Renal cortical epithelial cell (primary cell): ENCODE data around the gene MYO18A. TPM values are rescaled to one million over a fixed set of nuclear protein-coding genes. Genes with fewer than 3 reads are reported as not detected.

ENCODE experiments used
- DNase-seq: peaks from one replicate; pipeline ENCODE4 v3.0.0-alpha.2; 2011; ENCODE audit warnings: low read depth
- total RNA-seq: library from RNA; depleted of rRNA; stranded (reverse); fragments of >200 nt; gene quantifications from 2 replicates; pipeline ENCODE4 v1.2.3, GENCODE V29; 2014

The MYO18A gene
- total RNA-seq, 1 donor from 2014 or later = 65.5 TPM

DNA sequence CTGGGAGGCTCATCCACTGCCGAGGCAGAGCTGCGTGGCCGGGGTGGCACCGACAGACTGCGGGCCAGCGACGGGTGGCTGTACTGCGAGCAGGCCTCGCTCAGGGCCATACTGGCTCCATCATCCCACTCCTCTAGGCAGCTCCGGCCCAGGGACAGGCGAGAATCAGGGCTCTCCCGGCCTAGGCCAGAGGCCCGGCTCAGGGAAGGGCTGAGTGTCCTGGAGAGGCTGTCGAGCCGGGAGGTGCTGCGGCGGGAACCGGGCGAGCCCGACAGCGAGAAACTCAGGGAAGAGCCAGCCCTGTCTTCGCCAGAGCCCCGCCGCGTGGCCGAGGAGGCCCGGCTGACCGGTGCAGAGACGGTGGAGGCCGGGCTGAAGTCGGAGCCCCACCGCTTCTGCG lies 99.9 kb downstream of the MYO18A start:
- DNase-seq = no peak

DNA sequence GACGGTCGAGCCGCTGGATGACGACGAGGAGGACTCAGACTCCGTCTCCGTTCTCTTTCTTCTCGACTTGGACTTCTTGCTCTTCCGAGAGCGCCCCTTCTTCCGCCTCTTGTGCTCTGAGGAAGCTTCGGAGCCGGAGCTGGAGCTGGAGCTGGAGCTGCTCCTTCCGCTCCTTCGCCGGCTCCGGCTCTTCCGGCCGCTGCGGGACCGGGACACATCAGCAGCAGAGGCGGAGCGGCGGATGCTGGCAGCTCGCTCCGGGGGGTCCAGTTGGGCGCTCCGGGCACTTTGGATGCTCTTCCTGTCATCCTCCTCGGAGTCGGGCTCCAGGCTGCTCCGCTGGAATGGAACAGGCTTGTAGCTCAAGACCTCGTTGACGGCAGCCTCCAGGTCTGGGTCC lies 100.3 kb downstream of the MYO18A start:
- DNase-seq = no peak

DNA sequence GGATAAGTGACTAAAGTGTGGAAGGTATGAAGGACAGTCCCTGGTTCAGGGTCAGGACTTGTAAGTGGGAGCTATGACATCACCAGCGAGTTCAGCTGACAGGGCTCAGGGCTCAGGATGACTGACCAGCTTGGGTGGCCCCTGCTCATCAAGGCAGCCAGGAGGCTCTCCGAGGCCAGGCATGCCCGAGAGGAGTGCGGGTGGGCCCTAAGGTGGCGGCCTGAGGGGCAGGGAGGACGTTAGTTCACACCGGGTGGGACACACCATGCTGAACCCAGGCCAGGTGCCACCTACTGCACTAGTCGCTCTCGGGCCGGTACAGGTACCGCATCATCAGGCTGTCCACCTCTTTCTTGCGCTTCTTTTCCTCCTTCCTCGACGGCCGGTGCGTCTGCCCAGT lies 100.8 kb downstream of the MYO18A start:
- DNase-seq = no peak

DNA sequence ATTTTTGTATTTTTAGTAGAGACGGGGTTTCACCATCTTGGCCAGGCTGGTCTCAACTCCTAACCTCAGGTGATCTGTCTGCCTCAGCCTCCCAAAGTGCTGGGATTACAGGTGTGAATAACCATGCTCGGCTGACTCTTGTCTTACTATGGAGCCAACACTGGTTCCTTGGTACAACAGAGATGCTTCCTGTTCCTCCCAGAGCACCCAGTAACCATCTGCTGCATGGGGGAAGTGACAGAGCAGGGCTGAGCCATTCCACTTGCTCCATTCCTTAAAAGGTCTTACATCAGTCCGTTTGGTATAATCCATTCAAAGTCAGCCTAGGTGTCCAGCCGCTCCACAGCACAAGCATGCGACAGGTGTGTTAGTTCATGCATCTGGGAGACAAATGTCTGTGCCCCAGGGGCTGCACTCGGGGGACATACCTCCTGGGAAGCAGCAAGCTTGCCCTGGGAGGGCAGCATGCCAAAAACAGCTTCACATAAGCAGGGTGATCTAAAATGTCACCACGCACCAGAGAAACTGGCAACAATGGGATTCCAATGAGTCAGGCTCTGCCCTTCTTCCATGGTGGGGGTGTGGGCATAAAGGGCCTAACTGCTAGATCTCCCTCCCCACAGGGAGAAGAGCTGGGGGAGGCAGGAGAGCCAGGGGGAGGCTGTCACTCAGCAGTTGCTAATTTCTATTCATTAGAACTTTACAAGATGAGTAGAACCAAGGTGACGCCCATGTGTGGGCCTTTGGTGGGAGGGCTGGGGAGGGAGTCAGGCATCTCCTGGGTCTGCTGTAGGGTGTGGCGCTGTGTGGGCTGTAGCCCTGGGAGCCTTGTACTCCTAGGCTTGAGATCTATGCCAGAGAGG lies 101.8 kb downstream of the MYO18A start:
- peak; percentile 93 for DNase-seq

DNA sequence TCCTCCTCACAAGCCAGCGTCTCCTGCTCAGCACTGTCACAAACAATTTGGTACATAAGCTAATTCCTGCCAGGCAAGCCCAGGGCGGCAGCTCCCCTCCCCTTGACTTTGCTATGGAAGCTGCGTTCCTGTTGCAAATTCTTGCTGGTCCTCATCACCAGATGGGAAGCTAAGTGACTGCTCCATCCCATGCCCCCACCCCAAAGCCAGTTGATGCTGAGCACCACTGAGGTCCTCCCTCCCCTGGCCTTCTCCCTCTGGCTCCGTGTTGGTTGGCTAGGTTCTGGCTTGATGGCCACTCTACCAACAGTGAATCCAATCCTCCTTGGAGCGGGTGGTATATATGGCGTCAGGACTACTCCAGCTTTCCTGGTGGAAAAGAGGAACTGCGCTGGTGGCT lies 102.9 kb downstream of the MYO18A start:
- no peak for DNase-seq

DNA sequence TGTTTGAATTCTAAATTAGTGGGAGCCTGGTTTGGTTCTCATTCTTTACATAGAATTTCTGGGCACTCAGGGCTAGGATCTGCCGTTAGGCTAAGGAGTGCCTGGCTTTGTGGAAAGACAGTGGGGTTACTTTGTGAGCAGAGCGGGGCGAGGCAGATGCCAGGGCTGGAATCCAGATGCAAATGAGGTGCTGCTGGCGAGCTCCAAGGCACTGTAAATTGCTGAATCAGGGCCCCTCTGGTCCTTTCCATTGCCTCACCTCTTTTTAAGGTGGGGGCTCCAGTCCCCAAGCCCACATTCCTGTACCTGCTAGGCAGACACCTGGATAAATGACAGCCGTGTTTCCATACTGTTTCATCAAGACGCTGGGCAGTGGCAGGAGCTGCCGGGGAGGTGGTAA lies 103.5 kb downstream of the MYO18A start:
- peak; percentile 6 for DNase-seq

DNA sequence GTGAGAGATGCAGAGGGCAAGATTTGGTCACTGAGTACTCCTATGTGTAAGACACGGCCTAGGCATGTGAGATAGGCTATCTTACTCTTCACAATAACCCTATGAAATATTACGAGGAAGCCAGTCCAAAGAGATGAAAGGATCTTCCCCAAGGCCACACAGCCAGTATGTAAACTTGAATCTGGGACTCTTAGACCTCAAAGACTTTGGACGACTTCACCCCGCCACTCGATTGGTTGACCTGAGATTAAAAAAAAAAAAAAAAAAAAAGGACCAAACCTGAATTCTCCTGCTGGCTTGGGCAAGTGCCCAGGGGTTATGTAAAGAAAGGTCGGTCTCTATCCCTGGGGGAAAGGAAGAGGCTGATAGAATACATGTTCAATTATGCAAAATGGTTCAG lies 104.1 kb downstream of the MYO18A start:
- no peak for DNase-seq

DNA sequence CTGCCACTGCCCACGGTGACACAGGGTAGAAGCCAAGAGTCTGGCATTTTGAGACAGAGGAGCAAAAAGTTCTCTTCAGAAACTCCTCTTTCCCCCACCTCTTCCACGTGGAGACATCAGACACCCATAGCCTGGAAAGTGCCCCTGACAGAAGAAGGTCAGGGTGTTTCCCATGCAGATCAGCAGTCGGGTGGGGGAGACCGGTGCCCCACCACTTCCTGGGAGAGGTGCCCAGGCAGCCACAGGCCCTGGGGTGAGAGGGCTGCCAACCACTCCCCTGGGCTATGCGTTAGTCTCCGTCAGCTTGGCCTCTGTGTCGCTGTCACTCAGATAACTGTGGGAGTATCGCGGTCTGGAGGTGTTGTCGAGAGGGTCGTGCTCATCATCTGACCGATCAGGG lies 105.7 kb downstream of the MYO18A start:
- no peak for DNase-seq

DNA sequence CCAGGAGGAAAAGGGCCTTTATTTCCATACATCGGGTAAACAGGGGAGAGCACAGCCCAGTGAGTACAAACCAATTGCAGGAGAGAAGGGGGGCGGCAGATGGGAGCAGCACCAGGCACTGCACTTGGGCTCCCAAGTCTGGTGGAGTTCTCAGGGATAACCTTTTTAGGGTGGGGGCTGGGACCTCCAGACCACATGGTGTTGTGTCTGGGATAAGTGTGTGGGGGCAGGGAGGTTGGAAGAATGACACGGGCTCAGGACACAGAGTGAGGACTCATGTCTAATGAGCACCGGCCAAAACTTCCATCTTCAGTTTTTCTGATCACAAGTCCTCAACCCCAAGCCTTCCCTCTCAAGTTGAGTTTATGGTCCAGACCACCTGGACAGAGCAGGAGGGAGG lies 106.7 kb downstream of the MYO18A start:
- no peak for DNase-seq

DNA sequence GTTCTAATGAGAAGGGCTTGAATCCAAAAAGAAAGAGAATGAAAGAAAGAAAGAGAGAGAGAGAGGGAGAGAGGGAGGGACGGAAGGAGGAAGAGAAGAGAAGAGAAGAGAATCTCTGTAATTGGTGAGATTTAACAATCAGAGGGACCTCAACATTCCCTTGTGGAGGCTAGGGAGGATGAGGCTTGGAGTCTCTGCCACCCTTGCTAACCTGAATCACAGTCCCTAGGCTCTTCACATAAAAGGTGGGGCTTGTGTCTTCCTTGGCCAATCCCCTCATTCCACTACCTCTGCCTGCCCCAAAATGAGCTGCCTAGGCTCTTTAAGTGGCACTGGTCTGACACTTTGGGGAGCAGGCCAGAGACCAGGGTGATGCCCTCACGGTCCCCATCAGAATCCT lies 107.2 kb downstream of the MYO18A start:
- DNase-seq = no peak

DNA sequence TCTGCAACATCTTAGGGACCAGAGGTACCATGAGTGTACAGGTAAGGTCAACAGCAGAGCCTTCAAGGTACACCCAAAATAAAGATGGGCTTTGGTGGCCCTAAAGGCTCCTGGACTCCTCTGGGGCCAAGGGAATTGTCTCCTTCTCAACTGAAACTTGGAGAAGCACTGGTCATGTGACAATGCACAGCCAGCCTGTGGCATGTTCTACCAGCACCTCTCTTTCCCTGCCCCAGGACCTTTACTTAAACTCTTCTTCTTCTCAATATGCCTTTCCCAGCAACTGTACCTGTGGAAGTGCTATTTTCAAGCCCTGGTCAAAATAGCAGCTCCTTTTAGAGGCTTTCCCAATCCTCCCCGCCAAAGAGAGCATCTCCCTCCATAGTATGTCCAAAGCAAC lies 108.9 kb downstream of the MYO18A start:
- no peak for DNase-seq

DNA sequence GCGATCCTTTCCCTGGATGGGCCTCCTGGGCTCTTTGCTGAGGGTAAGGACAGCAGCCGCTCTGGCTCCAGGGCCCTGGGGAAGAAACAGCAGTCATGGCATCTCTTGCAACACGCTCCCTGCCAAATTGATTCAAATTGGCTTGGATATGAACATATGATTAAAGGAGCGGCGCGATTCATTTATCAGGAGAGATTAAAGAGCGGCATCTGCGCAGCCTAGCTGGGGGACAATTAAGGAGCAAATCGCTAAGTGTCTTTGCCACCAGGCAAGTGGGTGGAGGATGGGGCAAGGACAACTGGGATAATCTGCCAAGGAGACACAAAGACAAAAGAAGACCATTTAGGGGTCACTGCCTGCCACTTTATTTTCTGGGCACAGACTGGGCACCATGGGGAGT lies 109.4 kb downstream of the MYO18A start:
- no peak for DNase-seq

DNA sequence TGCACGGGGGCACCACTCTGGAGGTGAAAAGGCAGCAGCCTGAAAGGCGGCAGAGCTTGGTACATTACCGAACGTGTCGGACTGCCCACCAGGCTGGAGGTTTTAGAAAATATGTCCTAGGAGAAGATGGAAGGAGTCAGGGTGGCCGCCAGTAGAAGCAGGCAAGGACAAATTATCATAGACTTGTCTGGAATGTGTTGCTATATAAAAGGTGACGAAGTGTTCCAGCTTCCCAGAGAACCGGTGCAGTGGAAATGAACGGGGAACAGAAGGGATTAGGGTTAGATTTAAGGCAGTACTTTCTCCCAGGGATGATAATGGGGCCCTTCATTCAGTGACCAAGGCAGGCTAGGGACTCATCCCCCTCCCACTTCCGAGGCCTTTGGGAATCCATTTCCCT lies 109.9 kb downstream of the MYO18A start:
- DNase-seq = no peak

DNA sequence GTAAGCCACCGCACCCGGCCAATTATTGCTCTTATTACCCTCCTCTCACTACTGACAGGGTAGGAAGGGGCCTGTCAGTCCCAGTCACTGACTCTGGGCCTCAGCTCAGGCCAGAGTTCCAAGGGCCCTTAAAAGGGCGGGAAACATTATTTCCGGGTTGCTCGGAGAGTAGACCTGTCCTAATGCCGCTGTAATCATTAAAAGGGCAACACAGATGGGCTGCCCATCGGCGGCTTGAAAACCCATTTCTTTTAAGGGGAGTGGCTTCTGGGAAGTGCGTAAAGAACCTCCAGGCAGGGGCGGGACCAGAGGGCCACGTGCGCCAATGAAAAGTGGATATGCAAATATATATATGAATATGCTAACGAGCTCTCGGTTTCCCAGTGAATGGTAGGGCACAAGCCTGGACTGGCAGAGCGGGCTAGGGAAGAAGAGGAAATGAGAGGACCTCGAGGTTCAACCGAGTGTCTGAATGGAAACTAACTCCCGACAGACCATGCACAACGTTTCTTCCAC lies 110.6 kb downstream of the MYO18A start:
- peak; percentile 46 for DNase-seq

DNA sequence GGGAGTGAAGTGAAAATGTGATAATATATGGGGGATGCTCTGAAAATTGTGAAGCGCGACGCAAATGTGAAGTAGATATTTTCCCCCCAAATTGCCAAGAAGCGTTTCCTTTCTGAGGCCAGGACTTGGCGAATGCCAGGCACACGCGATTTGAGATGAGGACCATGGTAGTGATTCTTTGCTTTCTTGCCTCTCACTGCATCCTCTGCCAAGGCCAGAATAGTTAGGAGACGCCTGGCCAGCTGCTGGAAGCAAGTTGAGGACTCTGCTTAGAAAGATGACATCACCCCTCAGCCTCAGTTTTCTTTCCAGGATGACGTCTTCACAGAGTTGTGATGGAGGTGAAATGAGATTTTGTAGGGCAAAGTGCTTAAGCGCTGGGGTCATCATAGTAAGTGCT lies 111.4 kb downstream of the MYO18A start:
- no peak for DNase-seq

DNA sequence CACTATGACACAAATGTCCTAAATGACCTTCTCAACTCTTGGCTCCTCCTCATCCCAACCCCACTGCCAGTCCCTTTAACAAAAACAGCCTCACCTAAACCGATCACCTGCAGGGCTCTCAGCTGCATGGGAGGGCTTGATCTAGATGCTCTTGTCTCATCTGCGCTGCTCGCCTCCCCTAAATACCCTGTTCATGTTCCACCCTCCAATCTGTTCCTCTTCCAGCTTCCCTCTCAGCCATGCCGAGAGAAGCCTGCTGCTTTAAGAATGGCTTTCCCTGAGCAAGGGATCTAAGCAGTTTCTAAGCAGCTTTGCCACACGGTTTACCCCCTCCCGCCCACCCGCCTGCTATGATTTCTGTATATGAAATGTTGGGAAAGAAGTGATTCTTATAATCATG lies 113.6 kb downstream of the MYO18A start:
- DNase-seq = no peak

DNA sequence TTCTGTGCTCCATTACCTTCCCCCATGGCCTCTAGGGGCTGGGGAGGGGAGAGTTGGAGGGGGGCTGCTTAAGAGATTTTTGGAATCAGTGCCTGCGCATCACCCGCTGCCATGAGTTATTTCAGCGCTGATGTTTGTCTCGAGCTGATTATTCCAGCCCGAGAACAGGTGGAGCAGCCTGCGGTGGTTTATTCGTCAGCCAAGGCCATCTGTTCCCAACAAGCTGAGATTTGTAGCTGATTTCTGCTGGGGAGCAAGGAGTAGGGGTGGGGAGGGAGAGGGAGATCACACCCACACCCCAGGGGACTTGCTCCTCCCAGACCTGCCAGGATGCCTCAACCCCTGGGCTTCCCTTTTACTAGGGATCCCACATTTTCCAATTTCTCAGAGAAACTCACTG lies 114.2 kb downstream of the MYO18A start:
- DNase-seq = no peak

DNA sequence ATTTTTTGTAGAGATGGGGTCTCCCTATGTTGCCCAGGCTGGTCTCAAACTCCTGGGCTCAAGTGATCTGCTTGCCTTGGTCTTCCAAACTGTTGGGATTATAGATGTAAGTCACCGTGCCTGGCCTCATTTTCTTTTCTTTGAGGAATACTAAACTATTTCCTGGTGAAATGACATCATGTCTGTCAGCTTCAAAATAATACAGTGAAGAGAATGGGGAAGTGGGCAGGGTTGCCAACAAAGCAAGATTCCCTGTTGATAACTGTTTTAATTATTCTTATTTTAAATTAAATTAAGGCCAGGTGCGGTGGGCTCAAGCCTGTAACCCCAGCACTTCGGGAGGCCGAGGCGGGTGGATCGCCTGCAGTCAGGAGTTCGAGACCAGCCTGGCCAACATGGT lies 116.2 kb downstream of the MYO18A start:
- DNase-seq = no peak

DNA sequence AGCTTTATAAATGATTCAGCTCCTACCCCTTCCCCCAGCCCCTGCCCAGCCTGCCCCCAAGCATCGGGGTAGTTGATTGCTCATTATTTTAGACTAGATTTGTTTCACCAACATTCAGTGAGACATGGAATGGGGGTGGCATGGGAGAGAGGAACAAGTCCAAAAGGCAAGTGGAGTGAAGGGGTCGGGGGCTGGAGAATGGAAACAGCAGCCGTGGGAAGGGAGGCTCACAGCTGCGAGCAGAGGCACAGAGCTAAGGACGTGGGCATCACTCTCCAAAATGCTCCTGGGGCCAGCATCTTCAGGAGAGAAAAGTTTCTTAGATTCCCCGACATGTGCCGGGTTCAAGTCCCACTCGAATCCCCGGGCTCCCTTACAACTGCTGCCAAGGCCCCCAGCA lies 118.0 kb downstream of the MYO18A start:
- no peak for DNase-seq

DNA sequence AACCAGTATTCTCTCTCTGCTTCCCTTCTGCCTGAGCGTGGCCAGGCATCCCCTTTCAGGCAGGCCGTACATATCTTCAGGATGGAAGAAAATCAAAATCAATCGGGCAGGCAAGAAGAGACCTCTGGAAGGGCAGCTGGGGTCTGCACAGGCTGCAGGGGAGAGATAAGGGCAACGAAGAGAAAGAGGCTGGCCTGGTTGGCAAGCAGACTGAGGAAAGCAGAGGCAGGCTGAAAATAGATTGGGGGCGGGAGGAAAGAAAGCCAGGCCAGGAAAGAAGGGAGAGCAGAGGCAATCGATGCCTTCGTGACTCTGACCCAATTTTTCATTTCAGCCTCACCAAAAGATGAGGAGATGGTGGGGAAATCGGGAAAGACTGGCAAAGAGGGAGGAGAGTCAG lies 119.2 kb downstream of the MYO18A start:
- no peak for DNase-seq

DNA sequence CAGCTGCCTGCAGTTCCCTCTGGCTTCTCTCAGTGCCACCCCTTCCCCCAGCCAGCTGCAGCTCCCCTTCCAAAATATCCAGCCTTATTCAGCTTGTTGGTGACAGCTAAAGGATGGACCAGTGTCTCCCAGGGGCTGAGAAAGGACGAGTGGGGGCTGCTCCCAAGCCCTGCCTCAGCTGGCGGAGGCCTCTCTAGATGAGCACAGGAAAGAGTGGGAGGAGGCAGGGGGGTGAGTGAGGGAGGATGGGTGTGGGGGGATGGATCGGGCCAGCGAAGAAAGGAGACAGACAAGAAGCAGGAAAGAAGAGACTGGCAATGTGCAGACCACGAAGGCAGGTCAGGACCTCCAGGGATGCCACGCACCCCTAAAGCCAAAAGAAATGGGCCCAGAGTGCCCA lies 119.7 kb downstream of the MYO18A start:
- DNase-seq = no peak

DNA sequence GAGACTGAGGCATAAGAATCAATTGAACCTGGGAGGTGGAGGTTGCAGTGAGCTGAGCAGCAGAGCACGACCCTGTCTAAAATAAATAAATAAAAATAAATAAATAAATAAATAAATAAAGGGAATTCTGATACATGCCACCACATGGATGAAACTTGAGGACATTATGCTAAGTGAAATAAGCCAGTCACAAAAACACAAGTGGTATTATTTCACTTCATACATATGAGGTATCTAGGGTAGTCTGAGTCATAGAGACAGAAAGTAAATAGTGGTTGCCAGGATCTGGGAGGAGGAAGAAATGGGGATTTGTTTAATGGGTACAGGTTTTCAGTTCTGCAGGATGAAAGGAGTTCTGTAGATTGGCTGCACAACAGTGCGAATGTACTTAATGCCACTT lies 120.9 kb downstream of the MYO18A start:
- DNase-seq = peak; percentile 82

DNA sequence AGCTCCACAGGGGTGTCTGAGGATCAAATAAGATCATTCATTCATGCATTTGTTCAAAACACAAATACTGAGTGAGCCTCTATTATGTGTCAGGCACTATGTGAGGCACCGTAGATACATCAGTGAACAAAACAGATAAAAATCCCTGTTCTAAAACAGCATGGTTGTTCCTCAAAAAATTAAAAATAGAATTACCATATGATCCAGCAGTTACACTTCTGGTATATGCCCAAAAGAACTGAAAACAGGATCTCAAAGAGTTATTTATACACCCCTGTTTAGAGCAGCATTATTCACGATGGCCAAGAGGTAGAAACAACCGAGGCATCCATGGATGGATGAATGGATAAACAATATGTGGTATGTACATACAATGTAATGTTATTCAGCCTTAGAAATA lies 121.8 kb downstream of the MYO18A start:
- DNase-seq = no peak

DNA sequence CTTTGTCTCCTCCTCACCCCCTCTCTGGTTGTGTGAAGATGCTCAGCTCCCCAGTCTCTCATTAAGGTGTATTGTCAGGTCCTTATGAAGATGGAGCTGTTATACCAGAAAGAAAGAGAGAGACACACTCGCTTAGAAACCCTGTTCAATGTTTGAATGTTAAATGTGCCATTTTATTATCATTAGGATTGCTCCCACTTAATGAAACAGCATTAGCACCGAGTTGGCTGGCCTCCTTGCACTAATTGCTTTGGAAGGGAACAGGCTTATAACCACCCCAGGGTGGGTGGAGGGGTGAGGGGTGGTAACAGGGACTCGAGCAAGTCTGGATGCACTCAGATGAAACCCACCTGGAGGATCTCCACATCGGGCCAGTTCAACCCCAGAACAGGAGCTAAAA lies 122.8 kb downstream of the MYO18A start:
- DNase-seq = no peak
